ENCODE data around the gene PLCB1.

The PLCB1 gene

DNA sequence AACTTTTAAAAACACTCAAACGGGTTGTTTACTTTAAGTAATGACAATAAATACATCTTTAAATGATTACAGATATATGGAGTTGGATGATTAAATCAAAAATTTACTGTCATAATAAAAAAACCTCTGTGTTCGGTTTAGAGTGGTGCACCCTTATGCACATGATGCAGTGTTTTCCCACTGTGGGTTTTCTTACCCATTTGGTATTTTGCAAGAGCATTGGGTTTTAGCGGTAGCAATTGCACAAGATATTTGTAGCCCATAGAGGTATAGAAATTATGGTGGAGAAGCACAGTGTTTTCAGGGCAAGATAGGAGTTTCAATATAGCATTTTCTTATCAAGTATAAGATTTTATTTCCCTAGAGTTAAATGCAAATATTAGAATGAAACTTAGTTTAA lies 526.0 kb downstream of the PLCB1 start:
- Histone ChIP-seq H3K27me3 (ENCODE audit: low read depth, low read length) (no peaks in the 10 kb centered on the region), H3K9me3 (ENCODE audit: control insufficient read depth in 1 of 2, low read length in 2 of 2) (no peaks in the 10 kb centered on the region), H3K36me3 (ENCODE audit: control insufficient read depth in 1 of 2, insufficient read depth in 2 of 2, low read length in 2 of 2) (peaks cover 0 to 4% of the 10 kb centered on the region in 2 donors), H3K4me3 (ENCODE audit: low read depth in 1 of 2, low read length in 2 of 2) (no peak overlapping the region), H3K4me1 (ENCODE audit: control insufficient read depth in 1 of 2, insufficient read depth in 2 of 2, low read length in 2 of 2) (no peaks in the 10 kb centered on the region), H3K27ac (ENCODE audit: low read length) (no peak overlapping the region)

DNA sequence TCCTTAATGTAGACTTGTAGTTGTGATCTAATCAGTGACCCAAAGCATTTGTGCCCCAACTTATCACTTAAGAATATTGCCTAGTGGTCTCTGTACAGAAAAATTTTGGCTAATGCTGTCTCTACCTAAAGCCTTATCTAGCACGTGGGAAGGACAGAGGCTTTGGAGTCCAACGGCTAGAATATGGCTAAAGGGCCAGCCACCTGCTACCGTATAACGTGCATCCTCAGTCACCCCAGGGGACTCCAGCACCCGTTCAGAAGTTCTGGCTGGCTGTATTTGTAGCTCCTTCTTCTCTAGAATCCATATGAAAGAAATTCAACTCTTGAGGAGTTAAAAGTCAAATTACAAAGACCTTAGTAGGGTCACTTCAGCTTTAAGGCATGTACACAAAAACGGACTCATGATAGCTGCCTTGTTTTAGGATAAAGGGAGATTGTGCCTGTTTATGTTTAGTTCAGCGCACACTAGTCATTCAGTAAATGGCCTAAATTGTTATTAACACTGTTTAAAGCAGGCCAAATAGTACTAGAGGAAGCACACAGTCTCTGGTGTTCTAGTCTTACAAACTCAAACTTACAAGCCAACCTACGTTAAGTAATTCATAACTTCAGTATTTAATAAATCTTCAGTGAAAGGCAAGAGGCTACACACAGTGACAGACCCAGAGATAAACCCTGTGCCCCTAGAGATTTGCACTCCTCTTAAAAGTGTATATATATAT lies 529.3 kb downstream of the PLCB1 start:
- no peak overlapping the region for H3K4me3 ChIP-seq (ENCODE audit: low read depth in 1 of 2, low read length in 2 of 2)
- peaks cover 0 to 4% of the 10 kb centered on the region in 2 donors for H3K36me3 ChIP-seq (ENCODE audit: control insufficient read depth in 1 of 2, insufficient read depth in 2 of 2, low read length in 2 of 2)
- H3K9me3 ChIP-seq (ENCODE audit: control insufficient read depth in 1 of 2, low read length in 2 of 2): no peaks in the 10 kb centered on the region
- no peaks in the 10 kb centered on the region for H3K27me3 ChIP-seq (ENCODE audit: low read depth, low read length)
- H3K4me1 ChIP-seq (ENCODE audit: control insufficient read depth in 1 of 2, insufficient read depth in 2 of 2, low read length in 2 of 2): no peaks in the 10 kb centered on the region
- H3K27ac ChIP-seq (ENCODE audit: low read length): no peak overlapping the region

DNA sequence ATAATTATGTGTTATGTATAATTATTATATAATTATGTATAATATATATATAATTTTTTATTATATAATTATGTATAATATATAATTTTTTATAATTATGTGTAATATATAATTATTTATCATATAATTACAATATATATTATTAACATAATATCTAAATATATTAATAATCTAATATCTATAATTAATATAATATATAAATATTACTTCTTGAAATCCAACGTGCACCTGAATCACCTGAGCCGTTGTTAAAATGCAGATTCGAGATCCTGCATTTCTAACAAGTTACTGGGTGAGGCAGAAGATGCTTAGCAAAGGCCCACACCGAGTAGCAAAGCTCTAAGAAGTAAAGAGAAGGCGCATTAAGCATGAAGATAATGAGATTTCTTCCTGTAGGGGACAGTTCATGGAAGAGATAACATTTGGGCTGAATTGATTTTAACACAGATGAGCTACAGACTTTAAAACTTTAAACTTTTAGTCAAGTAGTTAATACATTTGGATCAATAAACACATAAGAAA lies 530.4 kb downstream of the PLCB1 start:
- Histone ChIP-seq H3K9me3 (ENCODE audit: control insufficient read depth in 1 of 2, low read length in 2 of 2) (no peaks in the 10 kb centered on the region), H3K4me1 (ENCODE audit: control insufficient read depth in 1 of 2, insufficient read depth in 2 of 2, low read length in 2 of 2) (no peaks in the 10 kb centered on the region), H3K27me3 (ENCODE audit: low read depth, low read length) (no peaks in the 10 kb centered on the region), H3K36me3 (ENCODE audit: control insufficient read depth in 1 of 2, insufficient read depth in 2 of 2, low read length in 2 of 2) (peaks cover 0 to 4% of the 10 kb centered on the region in 2 donors), H3K4me3 (ENCODE audit: low read depth in 1 of 2, low read length in 2 of 2) (no peak overlapping the region), H3K27ac (ENCODE audit: low read length) (no peak overlapping the region)

DNA sequence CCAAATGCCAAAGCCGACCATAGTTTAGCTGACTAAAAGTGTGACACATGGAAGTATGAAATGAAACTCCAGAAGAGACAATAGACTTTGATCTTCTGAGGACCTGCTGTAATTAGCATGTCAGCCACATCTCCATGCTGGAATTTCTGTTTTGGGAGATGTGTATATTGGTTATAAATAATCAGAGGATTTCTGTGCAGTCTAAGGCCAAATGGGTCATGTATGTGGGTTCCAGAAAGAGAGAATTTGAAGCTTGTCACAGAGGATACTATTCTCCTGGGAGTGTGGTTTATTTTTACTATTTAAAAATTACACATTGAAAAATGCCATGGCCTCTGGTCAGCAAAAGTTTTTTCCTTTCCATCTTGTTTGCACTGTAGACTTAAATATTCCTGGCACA lies 531.4 kb downstream of the PLCB1 start:
- H3K27me3 ChIP-seq (ENCODE audit: low read depth, low read length): no peaks in the 10 kb centered on the region
- no peak overlapping the region for H3K4me3 ChIP-seq (ENCODE audit: low read depth in 1 of 2, low read length in 2 of 2)
- H3K4me1 ChIP-seq (ENCODE audit: control insufficient read depth in 1 of 2, insufficient read depth in 2 of 2, low read length in 2 of 2): no peaks in the 10 kb centered on the region
- no peaks in the 10 kb centered on the region for H3K36me3 ChIP-seq (ENCODE audit: control insufficient read depth in 1 of 2, insufficient read depth in 2 of 2, low read length in 2 of 2)
- no peak overlapping the region for H3K27ac ChIP-seq (ENCODE audit: low read length)
- no peaks in the 10 kb centered on the region for H3K9me3 ChIP-seq (ENCODE audit: control insufficient read depth in 1 of 2, low read length in 2 of 2)

DNA sequence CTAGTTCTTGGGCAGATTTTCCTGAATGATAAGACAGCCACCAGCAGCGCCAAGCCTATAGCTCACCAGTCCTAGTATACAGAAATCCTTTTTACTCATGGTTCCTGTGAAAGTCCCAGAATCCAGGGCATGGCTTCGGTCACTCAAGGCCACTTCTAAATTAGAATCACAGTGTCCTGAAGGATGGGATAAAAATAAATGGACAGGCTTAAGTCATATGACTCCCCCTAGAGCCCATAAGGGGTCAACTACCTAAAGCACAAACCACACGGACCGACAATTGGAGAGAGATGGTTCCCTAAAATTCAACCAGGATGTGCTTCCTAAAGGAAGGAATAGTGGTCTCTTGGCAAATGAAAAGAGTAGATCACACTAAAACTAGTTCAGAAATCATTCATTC lies 532.7 kb downstream of the PLCB1 start:
- no peaks in the 10 kb centered on the region for H3K36me3 ChIP-seq (ENCODE audit: control insufficient read depth in 1 of 2, insufficient read depth in 2 of 2, low read length in 2 of 2)
- H3K9me3 ChIP-seq (ENCODE audit: control insufficient read depth in 1 of 2, low read length in 2 of 2): no peaks in the 10 kb centered on the region
- no peak overlapping the region for H3K4me3 ChIP-seq (ENCODE audit: low read depth in 1 of 2, low read length in 2 of 2)
- no peak overlapping the region for H3K27ac ChIP-seq (ENCODE audit: low read length)
- H3K27me3 ChIP-seq (ENCODE audit: low read depth, low read length): no peaks in the 10 kb centered on the region
- no peaks in the 10 kb centered on the region for H3K4me1 ChIP-seq (ENCODE audit: control insufficient read depth in 1 of 2, insufficient read depth in 2 of 2, low read length in 2 of 2)

DNA sequence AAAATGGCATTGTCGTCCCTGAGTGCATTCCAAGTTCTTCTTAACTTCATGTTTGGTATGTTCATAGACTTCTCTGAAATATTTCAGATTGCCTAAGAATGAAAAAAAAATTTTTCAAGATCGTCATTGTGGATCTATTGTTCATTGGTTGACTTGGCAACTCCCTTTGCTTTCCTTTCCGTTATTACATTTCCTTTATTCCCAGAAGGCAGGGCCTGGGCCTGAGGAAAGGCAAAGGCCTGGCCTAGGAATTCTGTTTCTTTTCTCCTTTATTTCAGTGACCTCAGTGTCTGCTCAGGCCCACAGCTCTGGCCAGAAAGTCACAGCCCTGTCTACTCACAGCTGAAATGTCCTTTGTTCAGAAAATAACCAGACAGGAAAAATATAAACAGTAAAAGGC lies 535.2 kb downstream of the PLCB1 start:
- Histone ChIP-seq H3K36me3 (ENCODE audit: control insufficient read depth in 1 of 2, insufficient read depth in 2 of 2, low read length in 2 of 2) (no peaks in the 10 kb centered on the region), H3K9me3 (ENCODE audit: control insufficient read depth in 1 of 2, low read length in 2 of 2) (no peaks in the 10 kb centered on the region), H3K27ac (ENCODE audit: low read length) (peak overlapping the region; percentile 10), H3K4me1 (ENCODE audit: control insufficient read depth in 1 of 2, insufficient read depth in 2 of 2, low read length in 2 of 2) (no peaks in the 10 kb centered on the region), H3K4me3 (ENCODE audit: low read depth in 1 of 2, low read length in 2 of 2) (no peak overlapping the region), H3K27me3 (ENCODE audit: low read depth, low read length) (no peaks in the 10 kb centered on the region)

DNA sequence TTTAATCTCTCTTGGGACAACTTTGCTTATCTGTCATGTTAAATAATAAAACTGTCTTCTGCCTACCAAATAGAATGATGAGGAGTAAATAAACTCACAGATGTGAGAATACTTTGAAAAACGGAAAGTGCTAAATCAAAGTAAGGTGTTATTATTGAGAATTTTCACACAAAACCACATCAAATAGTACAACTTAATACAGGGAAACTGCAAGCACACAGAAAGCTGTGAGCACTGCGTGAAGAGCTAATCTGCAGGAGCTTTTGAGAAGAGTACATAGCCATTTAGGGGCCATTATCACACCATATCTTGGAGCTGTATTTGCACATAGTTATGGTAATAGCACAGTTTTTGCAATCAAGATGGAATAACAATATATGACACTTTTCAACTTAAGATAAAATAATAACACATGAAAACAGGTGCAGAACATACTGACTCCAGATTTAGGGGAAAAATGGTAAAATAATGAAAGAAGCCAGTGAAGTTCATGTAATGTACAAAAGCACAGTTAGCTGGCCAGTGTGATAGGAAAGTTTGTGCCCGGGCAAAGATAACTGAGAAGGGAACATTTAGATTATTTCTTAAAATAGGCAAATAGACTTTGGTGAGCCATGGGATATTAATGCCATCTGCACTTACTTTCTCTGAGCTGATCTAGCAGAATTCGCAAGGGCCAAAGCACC lies 538.3 kb downstream of the PLCB1 start:
- H3K4me1 ChIP-seq (ENCODE audit: control insufficient read depth in 1 of 2, insufficient read depth in 2 of 2, low read length in 2 of 2): no peaks in the 10 kb centered on the region
- no peak overlapping the region for H3K27ac ChIP-seq (ENCODE audit: low read length)
- no peak overlapping the region for H3K4me3 ChIP-seq (ENCODE audit: low read depth in 1 of 2, low read length in 2 of 2)
- no peaks in the 10 kb centered on the region for H3K27me3 ChIP-seq (ENCODE audit: low read depth, low read length)
- H3K9me3 ChIP-seq (ENCODE audit: control insufficient read depth in 1 of 2, low read length in 2 of 2): no peaks in the 10 kb centered on the region
- no peaks in the 10 kb centered on the region for H3K36me3 ChIP-seq (ENCODE audit: control insufficient read depth in 1 of 2, insufficient read depth in 2 of 2, low read length in 2 of 2)

DNA sequence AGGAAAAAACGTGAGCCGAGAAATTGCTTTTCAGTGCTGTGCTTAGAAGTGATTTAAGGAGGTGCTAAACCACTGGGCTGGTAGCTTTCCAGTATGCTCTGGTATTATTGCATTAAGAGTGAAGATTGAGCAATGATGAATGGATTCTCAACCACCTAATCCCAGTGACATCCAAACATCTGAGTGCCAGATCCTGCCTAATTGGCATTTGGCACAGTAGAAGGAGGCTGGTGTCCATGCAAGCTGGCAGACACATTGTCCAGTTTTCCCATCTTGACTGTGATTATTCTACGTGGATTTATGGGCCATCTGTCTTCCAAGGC lies 538.8 kb downstream of the PLCB1 start:
- no peak overlapping the region for H3K27ac ChIP-seq (ENCODE audit: low read length)
- H3K4me3 ChIP-seq (ENCODE audit: low read depth in 1 of 2, low read length in 2 of 2): no peak overlapping the region
- H3K36me3 ChIP-seq (ENCODE audit: control insufficient read depth in 1 of 2, insufficient read depth in 2 of 2, low read length in 2 of 2): no peaks in the 10 kb centered on the region
- no peaks in the 10 kb centered on the region for H3K9me3 ChIP-seq (ENCODE audit: control insufficient read depth in 1 of 2, low read length in 2 of 2)
- H3K4me1 ChIP-seq (ENCODE audit: control insufficient read depth in 1 of 2, insufficient read depth in 2 of 2, low read length in 2 of 2): no peaks in the 10 kb centered on the region
- no peaks in the 10 kb centered on the region for H3K27me3 ChIP-seq (ENCODE audit: low read depth, low read length)

DNA sequence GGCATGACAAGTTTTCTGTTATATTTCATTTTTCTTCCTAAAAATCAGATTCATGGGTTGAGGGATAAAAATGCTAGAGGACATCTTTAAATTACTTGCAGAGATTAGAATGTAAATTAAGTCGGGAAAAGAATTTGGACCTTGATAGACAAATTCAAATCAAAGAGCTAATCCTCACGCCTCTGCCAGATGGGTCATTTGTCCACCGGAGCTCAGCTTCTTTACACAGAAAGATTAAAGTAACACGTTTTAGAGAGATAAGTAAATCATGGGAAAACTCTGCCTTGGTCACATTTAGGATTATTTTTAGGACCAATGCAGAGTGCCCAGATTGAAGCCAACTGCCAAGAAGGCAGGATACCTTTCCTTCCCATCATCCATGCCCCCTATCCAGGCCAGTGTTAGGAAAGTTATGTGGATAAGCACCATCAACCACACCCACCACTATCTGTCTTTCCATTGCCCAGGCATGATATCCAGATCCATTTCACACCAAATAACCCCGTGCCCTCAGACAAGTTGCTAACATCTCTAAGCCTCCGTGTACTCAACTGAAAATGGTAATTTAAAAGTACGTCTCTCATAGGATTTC lies 539.4 kb downstream of the PLCB1 start:
- H3K4me1 ChIP-seq (ENCODE audit: control insufficient read depth in 1 of 2, insufficient read depth in 2 of 2, low read length in 2 of 2): no peaks in the 10 kb centered on the region
- no peaks in the 10 kb centered on the region for H3K9me3 ChIP-seq (ENCODE audit: control insufficient read depth in 1 of 2, low read length in 2 of 2)
- H3K27ac ChIP-seq (ENCODE audit: low read length): no peak overlapping the region
- no peaks in the 10 kb centered on the region for H3K27me3 ChIP-seq (ENCODE audit: low read depth, low read length)
- H3K36me3 ChIP-seq (ENCODE audit: control insufficient read depth in 1 of 2, insufficient read depth in 2 of 2, low read length in 2 of 2): no peaks in the 10 kb centered on the region
- no peak overlapping the region for H3K4me3 ChIP-seq (ENCODE audit: low read depth in 1 of 2, low read length in 2 of 2)

DNA sequence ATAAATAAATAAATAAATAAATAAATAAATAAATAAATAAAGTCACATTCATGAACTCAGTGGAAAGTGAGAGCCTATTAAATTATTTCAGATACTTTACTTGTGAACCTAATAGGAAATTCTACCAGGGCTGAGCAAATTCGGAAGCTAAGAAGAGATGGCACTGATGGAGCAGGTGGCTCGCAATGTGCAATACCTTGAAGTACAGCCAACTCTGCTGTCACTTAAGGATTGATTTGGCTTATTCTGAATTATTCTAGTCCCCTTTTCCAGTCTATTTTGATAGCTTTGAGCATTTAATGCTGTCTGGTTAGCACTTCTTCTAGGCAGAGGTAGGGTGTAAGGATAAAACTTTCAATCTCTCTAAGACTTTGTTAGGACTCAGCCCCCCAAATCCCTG lies 541.0 kb downstream of the PLCB1 start:
- no peaks in the 10 kb centered on the region for H3K4me1 ChIP-seq (ENCODE audit: control insufficient read depth in 1 of 2, insufficient read depth in 2 of 2, low read length in 2 of 2)
- no peaks in the 10 kb centered on the region for H3K27me3 ChIP-seq (ENCODE audit: low read depth, low read length)
- no peaks in the 10 kb centered on the region for H3K9me3 ChIP-seq (ENCODE audit: control insufficient read depth in 1 of 2, low read length in 2 of 2)
- no peak overlapping the region for H3K4me3 ChIP-seq (ENCODE audit: low read depth in 1 of 2, low read length in 2 of 2)
- no peak overlapping the region for H3K27ac ChIP-seq (ENCODE audit: low read length)
- H3K36me3 ChIP-seq (ENCODE audit: control insufficient read depth in 1 of 2, insufficient read depth in 2 of 2, low read length in 2 of 2): no peaks in the 10 kb centered on the region

DNA sequence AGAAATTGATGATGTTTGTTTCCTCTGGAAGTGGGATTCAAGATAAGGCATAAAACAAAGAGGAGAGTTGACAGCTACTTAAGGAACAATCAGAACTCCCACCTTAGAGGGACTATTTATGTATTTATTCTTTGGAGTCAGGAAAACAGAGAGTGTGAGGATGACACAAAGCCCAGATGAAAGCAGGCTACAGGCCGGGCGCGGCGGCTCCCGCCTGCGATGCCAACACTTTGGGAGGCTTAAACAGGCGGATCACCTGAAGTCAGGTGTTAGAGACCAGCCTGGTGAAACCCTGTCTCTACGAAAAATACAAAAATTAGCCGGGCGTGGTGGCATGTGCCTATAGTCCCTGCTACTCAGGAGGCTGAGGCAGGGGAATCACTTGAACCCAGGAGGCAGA lies 543.8 kb downstream of the PLCB1 start:
- Histone ChIP-seq H3K4me1 (ENCODE audit: control insufficient read depth in 1 of 2, insufficient read depth in 2 of 2, low read length in 2 of 2) (no peaks in the 10 kb centered on the region), H3K36me3 (ENCODE audit: control insufficient read depth in 1 of 2, insufficient read depth in 2 of 2, low read length in 2 of 2) (no peaks in the 10 kb centered on the region), H3K4me3 (ENCODE audit: low read depth in 1 of 2, low read length in 2 of 2) (no peak overlapping the region), H3K27me3 (ENCODE audit: low read depth, low read length) (no peaks in the 10 kb centered on the region), H3K27ac (ENCODE audit: low read length) (no peak overlapping the region), H3K9me3 (ENCODE audit: control insufficient read depth in 1 of 2, low read length in 2 of 2) (no peaks in the 10 kb centered on the region)
